GM19025 (cell line): ENCODE data around the gene ELP5.
A peak's percentile ranks its signal among the peaks of the same experiment; 100 is the strongest.

Experiments
- ATAC-seq: cut with Tn5 transposase; IDR thresholded peaks from one replicate; pipeline ENCODE4 v1.9.1; 2021; ENCODE audit warnings: mild to moderate bottlenecking, low read depth, moderate library complexity; ENCODE audit not compliant: unreplicated experiment

The ELP5 gene, protein sequence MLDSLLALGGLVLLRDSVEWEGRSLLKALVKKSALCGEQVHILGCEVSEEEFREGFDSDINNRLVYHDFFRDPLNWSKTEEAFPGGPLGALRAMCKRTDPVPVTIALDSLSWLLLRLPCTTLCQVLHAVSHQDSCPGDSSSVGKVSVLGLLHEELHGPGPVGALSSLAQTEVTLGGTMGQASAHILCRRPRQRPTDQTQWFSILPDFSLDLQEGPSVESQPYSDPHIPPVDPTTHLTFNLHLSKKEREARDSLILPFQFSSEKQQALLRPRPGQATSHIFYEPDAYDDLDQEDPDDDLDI

DNA sequence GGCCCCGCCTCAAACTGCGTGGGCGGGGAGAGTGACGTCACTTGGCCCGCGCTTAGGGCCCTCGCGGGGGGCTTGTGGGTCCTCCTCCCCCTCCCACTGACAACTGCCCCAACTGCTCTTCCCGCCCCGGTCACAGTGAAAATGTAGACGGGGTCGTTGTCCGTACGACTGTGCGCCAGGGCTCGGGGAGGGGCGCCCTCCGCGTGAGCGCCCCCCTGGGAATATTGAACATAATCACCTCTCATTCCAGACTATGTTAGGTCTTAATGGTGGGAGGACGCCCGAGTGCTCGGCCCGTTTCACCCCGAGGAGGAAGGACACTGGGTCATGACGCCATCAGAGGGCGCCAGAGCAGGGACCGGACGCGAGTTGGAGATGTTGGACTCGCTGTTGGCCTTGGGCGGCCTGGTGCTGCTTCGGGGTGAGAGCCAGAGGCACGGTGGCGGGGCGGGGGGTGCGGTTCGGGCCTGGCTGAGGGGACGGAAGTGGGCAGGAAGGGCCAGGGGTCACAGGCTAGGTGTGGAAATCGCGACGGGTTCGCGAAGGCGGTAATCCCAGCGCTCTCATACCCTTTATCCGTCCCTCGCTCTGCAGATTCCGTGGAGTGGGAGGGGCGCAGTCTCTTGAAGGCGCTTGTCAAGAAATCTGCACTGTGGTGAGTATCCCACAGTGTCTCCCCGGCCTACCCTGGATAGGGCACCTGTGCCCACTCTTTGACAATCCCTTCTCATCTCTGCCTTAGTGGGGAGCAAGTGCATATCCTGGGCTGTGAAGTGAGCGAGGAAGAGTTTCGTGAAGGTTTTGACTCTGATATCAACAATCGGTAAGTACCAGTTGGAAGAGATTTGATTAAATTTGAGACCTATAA is at the start of gene ELP5:
TSS of gene ELP5 (plus strand) at position 40 of the 868 bp plus-strand sequence. CDS start at position 376, 336 bp downstream.
- ATAC-seq, result peak; percentile 27

DNA sequence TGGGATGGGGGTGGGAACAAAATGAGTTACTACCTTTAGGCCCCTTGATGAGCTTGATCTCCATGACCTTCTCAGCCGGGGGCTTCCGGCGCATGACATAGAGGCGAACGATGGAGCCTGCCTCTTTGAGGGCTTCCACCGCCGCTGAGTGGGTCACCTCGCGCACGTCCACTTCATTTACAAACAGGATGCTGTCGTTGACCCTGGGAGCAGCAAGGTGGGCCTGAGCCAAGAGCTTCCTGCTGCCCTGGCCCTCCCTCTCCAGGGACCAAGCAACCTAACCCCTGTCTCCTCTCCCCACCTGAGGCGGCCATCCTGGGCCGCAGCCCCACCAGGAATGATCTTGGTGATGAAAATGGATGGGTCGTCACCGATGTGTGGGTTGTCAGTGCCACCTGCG is 48.6 kb upstream of the ELP5 start:
- ATAC-seq, result no peak

DNA sequence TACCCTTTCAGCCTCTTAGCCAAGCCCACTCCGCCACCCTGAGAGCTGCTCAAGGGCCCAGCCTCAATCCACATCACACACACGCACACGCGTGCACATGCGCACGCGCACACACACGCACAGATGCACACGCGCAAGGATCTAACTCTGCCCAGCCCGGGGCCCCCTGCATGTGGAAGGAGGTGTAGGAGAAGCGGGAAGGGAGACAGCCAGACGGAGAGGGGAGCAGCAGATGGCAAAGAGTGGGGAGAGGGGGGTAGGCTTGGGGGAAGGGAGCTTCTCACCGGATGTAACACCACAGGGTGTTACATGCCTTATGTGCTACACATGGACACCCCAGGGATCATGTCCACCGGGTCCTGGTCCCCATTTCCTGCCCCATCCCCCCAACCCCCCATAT is 47.7 kb upstream of the ELP5 start:
- no peak for ATAC-seq

DNA sequence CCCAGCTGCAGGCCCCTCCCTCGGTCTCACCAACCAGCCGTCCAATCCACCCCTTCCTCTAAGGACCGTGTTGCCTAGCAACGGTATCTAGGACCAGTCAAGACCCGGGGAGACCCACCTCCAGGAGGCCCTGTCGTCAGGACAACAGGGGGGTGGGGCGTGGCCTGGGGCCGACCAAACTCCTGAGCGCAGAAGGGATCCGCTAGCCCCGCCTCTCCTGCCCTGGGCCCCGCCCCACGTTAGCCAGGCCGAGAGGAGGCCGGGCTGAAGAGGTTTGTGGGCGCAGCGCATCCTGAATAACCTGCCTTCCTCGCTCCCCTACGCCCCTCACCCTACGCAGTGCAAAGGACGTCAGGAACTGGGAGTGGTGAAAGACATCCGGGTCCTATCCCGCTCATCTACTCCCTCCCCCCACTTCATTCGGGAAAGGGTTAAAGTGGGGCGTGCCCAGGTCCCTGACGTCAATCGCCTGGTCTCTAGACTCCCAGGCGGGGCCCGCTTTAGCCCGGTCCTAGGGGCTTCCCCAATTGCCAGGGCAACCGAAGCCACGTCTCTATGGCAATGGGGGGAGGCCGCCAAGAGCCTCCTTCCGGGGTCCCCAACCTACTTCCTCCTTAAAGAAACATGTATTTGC is 47.1 kb upstream of the ELP5 start:
- peak; percentile 86 for ATAC-seq

DNA sequence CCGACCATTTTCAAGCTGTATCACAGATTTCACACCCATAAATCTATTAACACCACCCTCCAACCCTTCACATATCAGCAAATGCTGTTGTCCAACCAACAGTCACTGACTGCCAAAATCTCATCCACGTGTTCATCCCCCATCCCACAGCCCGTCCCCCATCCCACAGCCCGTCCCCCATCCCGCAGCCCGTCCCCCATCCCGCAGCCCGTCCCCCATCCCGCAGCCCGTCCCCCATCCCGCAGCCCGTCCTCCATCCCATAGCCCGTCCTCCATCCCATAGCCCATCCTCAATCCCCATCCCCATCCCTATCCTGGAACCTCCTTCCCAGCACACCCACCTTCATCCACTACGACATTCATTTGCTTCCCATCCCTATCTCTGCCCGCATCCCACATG is 46.5 kb upstream of the ELP5 start:
- ATAC-seq, result no peak

DNA sequence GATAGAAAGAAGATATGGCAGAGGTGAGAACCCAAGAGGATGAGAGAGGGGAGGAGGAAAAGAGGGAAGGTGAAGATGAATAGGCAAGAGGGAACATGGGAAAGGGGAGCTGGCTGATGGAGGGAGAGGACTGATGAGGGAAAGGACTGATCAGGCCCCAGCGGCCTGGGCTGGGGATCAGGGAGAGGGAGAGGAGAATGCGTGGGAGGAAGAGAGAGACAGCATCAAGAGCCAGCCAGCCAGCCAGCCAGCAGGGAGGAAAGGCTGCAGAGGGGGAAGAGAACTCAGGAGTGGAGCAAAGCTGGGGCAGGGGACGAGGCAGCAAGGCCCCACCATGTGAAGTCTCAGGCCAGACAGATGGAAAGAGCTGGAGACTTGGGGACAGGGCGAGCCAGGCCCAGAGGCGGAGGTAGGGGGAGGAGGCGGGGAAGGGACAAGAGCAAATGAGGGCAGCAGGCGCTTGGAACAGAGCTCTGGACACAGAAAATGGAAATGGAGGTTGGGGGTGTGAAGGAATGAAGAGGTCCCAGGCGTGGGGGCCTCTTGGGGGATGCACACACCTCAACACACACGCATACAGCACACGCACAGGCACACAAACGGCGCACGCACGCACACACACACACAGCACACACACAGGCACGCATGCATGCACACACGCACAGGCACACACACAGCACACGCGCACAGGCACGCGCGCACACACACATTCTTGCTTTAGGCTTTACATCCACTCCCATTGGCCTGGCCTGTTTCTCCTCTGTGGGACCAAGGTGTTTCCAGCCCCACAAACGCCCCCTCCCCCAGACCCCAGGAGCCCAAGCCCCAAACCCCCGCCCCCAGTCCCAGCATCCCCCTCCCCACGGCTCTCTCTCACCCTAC is 44.7 kb upstream of the ELP5 start:
- no peak for ATAC-seq

DNA sequence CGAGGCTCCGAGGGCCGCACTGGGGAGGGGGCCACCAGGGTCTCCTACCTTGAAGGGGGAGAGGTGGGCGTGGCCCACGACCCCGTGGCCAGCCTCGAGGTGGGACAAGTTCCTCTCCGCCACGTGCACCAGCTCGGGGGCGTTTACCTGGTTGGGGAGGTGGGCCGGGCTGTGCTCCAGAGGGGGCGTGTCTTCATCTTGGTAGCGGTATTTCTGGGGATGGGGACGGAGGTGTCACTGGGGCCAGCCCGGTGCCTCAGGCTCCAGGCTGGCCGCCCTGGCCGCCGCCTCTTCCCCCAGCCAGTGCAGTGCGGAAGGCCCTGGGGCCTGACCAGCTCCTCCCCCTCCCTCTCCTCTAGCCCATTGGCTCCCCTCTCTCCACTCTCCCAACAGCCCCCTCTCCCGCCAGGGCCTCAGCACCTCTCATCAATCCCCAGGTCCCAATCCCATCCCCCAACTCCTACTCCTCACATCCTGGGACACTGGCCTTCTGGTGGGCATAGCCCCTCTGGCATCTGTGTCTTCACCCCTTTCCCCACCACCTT is 43.9 kb upstream of the ELP5 start:
- no peak for ATAC-seq

DNA sequence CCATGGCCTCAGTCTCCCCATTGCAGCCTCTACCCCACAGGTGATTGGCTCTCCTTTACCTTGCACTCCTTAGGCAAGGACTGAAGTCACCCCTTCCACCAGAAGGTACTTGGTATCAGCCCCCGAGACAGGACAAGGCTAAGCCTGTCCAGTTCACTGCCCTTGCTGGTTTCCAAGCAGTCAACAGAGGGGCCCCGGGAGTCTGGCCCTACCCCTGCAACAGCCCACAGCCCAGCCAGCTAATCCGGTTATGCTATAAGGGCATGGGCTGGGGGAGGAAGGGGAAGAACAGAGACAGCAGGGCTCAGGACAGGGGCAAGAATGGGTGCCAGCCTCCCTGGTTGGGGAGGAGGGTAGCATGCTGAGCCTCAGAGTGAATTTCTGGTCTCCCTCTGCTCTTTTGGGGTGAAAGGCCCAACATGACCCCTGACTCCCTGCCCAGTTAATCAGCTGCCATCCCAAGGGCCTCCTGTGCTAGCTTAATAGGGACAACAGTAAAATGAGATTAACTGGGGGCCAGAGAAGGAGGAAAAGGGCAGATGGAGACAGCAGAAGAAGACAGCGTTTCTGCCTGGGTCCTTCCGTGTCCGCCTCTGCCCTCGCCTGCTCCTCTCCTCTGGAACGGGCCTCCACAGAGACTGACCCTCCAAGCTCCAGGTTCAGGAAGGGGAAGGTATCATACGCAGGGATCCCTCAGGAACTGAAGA is 43.1 kb upstream of the ELP5 start:
- ATAC-seq, result no peak

DNA sequence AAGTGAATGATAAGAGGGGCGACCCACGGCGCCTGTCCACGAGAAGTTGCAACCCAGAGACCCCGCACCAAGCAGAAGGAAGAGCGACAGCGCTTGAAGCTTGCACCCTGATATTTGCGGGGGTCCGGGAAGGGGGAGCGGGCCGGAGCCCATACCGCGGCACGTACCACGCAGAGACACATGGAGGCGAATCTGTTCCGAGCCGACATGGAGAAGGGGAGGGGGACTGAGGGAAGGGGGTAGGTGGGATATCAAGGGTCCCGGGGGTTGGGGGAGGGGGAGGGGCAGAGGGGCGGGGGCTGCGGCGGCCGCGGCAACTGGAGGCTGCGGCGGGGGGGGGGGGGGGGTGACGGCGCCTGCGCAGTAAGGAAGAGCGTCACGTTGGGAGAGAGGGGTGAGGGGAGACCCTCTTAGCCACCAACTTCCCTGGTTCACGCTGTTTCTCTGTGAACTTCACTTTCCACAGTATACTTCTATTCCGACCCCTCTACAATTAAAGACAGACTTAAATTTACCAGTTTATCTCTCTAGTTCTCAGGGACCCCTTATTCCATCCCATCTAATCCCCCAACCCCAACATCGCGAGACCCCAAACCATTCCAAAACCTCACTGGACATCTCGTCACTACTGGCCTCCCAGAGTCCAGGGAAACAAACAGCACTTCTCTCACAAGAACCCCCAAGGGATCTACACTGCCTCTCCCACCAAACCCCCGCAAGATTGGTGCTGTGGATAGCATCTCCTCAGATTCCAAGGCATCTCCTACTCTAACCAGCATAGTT is 40.3 kb upstream of the ELP5 start:
- no peak for ATAC-seq

DNA sequence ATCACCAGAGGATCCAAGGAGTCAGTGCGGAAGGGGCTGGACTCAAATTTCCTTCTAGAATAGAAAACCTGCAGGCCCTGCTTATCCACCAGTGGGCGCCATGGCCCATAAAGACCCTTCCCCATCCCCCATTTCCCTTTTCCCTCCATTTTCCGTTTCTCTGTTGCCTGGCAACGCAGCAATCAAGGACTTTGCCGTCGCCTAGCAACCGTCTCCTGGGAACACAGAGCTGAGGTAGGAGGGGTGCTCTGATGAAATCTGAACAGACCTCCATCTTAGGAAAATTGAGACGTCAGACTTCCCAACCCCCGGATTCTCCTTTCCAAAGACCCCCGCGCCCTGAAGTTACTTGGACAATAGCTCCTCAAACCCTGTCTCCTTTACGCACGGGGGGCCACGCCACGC is 38.1 kb upstream of the ELP5 start:
- no peak for ATAC-seq

DNA sequence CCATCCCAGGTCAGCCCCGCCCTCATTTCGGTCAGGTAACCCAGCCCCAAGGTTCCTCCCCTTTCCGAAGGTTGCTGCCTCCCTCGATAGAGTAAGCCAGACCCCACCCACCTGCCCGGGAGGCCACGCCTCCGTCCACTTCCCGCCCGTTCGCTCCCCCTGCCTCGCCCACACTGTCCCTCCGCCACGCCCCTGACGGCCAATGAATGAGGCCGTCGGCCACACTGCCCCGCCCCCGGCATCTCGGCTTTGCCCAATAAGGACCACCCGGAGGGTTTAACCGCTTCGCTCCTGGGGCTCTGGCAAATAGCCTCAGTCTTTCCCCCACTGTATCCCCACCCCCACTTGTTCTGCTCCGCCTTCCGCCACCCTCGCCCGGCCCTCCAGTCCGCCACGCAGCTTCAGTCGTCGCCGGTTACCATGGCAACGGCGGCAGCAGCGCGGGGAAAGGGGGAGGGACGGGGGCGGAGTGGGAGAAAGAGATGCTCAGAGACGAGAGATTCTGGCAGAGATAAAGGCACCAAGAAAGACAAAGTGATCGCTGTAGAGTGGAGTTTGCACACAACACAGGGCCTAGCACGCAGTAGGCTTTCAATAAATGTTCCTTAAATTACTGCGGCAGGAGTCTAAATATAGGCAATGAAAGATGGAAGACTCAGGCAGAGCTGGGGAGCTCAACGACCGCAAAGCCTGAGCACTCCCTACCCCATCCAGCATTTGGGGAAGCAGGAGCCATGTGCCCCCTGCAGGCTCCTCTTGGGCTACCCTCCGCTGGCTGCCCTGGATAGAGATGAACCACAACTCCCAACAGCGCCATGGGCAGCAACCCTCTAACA is 37.5 kb upstream of the ELP5 start:
- ATAC-seq, result peak; percentile 63

DNA sequence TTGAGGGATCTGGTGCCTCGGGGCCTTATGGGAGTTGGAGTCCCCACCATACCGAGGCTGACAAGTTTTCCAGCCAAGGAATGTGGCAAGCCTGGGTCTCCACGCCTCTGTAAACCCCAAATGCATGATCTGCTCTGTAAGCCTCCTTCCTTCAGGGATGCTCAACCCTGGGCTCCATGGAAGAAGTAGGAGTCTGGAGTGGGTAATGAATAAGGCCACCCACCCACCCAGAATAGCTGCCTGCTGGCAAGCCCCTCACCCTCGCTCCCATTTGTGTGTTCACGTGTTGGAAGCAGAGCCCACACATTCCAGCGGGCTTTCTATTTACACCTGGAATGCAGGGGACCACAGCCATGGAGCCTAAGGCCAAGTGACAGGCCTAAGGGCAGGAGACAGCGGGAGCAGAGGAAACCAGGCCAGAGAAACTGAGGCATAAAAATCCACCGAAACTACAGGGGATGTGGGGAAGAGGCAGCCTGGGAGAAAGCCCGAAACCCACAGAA is 36.8 kb upstream of the ELP5 start:
- no peak for ATAC-seq

DNA sequence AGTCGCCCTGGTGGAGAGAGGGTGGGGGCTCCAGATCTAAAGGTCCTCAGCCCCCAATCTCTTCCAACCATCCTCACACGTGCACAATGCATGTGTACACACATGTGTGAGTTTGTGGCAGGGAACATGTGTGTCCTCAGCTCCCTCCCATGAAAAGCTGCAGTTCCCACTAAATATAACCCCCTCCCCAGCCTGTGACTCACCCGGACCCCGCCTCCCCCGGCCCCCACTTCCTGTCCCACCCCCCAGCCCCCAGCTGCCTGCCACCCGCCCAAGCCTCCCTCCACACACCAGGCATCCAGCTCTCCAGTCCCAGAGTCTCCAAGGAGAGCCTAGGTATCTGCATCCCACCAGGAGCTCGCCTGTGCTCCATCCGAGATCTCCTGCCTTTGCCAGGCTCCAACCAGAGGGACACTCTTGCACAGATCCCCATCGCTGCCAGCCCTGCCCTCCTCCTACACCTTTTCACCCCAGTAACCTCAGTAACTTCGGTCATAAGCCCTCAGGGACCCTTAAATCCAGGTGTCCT is 36.3 kb upstream of the ELP5 start:
- no peak for ATAC-seq

DNA sequence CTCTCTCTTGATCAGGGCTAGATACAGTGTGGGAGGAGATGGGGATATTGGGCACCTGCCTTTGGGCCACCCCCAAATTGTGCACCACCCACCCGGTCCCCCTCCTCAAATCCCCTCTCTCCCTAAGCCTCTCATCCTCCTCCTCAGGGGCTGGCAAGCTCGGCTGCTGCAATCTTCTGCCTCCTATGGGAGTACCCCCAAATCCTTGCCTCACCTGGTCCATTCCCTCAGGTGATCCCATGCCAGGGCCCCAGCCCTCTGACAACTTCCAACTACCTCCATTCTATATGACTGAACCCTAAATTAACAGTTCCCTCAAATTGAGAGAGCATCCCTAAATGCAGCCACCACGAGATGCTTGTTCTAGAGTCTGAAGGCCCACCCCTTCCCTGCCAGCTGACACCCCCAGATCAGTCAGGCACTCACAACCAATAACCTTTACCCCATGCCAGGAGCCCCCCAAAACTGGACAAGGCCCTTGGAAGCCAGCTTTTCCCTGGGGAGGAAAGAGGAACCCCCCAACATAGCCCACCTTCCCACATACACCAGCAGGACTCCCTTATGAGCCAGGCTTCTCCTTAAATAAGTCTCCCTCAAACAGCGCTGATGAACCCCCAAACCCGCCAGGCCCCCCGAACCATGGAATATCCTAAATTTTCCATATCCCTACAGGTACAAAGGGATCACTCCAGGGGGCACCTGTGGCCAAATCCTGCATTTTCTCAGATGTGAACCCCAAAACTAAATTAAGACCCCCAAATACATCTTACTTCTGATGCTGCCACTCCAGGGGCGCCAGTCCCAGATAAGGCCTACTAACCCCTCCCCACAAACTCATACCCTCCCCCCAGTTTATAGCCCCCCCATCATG is 35.5 kb upstream of the ELP5 start:
- no peak for ATAC-seq

DNA sequence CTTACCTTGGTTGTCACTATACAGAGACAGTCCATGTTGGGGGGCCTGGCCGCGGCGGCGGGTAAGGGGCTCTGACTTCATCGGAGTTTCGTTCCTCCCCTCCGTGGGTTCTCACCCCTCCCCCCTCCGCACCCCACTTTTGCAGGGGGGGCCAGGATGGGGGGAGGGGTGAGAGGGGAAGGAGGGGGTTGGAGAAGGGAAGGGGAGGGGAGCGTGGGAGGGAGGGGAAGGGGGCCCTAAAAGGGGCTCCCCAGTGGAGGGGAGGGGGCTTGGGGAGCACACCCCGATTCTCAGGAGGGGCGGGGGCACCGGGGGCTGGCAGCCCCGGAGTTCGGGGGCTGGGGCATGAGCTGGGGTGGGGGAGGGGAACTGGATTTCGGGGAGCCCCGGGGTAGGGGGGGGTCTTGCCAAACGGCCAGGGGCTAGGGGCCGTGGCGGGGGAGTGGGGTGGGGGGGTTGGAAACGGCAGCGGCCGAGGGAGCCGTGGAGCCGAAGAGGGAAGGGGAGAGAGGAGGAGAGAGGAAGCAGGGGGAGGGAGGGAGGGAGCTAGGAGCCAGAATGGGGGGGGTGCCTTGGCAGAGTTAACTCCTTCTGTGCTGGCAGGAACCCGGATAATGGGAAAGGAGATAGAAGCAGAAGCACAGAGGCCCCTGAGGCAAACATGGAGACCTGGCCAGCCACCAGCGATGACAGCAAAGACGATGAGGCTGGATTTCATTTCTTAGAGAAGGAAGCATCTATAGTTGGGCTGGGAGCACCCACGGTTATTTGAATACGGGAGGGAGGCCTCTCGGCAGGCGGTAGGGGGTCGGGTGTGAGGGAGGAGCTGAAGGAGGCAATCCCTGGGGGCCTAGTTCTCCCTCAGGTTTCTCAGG is 34.7 kb upstream of the ELP5 start:
- no peak for ATAC-seq

DNA sequence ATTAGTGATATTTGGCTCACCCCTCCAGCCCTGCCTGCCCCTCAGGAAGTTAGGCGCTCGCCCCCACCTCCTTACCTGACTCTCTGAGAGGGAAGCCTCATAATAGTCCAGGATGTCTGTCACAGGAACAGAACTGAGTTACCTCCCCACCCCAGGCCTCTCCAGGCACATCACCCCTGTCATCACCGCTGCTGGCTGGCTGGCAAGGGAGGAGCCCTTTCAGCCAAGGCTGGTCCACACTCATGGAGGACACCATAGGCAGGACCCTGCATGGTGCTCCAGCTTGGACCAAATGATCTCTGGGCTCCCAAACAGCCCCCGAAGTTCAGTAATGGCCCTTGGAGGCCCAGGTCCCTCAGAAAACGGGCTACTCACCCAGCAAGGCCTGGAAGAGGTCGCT is 33.8 kb upstream of the ELP5 start:
- ATAC-seq, result no peak
